Gastrocnemius medialis (tissue), 4 donors: ENCODE results near the gene CDKL5.

Experiments
- CTCF ChIP-seq, 5 experiments: fragments of 450-650 bp in 3 of 5; fragments of 200-600 bp in 2 of 5; sonication (generic) in 2 of 5; IDR thresholded peaks in 4 of 5; conservative IDR thresholded peaks in 1 of 5; 1 replicate in 4 of 5; 2 replicates in 1 of 5; pipeline ENCODE4 v1.5.1; 2016 to 2019; ENCODE audit warnings: antibody characterized with exemption in 5 of 5, mild to moderate bottlenecking in 3 of 5, moderate library complexity in 3 of 5
- POLR2A ChIP-seq, 2 donors: fragments of 450-650 bp; IDR thresholded peaks; one replicate each; pipeline ENCODE4 v1.6.1; 2017; ENCODE audit warnings: antibody characterized with exemption in 2 of 2, mild to moderate bottlenecking in 2 of 2, moderate library complexity in 2 of 2

GRCh38 chrX:18691431-18691830, 266.0 kb downstream of the CDKL5 start:
- TF ChIP-seq CTCF (IDR thresholded peaks at IDR 0.05 in 4 of 5, conservative IDR thresholded peaks at IDR 0.05 in 1 of 5) (no peak), POLR2A (IDR thresholded peaks at IDR 0.05) (no peak)
